ENCODE results near the gene CNTN4.

Gene CNTN4

DNA sequence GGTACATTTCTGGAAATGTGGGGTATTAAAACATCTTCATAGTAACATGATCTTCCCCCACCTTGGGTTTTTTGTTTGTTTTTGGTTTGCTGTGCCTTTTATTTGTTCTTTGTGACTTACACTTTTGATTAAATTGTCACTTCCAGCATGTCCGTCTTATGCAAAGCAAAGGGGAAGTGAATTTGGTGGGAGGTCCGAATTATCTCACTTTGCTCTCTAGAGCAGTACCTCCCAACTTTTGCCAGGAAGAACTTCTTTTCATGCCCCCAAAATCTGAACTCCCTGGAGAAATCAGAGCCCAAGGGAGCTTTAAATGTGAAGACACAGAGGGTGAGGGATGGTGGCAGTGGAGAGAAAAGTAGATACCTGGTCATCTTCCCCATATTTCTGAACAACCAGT is 838.4 kb downstream of the CNTN4 start:
- no peaks in the 10 kb centered on the region for H3K9me3 ChIP-seq (ENCODE audit: severe bottlenecking)
- TF ChIP-seq, protein P1, sequence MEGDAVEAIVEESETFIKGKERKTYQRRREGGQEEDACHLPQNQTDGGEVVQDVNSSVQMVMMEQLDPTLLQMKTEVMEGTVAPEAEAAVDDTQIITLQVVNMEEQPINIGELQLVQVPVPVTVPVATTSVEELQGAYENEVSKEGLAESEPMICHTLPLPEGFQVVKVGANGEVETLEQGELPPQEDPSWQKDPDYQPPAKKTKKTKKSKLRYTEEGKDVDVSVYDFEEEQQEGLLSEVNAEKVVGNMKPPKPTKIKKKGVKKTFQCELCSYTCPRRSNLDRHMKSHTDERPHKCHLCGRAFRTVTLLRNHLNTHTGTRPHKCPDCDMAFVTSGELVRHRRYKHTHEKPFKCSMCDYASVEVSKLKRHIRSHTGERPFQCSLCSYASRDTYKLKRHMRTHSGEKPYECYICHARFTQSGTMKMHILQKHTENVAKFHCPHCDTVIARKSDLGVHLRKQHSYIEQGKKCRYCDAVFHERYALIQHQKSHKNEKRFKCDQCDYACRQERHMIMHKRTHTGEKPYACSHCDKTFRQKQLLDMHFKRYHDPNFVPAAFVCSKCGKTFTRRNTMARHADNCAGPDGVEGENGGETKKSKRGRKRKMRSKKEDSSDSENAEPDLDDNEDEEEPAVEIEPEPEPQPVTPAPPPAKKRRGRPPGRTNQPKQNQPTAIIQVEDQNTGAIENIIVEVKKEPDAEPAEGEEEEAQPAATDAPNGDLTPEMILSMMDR (IDR thresholded peaks at IDR 0.05; ENCODE audit: low read depth, low read length), result no peak
- no peaks in the 10 kb centered on the region for H3K27me3 ChIP-seq (ENCODE audit: insufficient read depth, low read depth, severe bottlenecking)
- no peak overlapping the region for H3K27ac ChIP-seq
- H3K4me3 ChIP-seq (ENCODE audit: low read depth, low read length), result no peak overlapping the region
- DNase-seq, result no peak
- H3K36me3 ChIP-seq, result no peaks in the 10 kb centered on the region

DNA sequence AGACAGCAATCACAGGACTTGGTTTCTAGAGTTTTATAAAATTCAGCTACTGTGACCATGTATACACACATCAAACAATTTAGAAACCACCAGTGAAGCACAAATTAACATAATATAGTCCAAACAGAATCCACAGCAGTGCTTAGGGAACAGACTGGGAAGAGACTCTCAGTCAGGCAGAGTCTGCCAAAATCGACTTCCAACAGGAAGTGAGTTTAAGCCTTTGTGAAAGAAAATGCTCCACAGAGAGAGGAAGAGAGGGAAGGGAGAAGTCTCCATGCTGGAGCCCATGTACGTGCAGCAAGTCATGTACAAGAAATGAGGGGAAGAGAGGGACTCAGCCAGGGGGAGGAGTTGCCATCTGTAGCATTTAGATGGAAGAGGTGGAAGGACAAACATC is 838.9 kb downstream of the CNTN4 start:
- TF ChIP-seq, protein P1 (IDR thresholded peaks at IDR 0.05; ENCODE audit: low read depth, low read length), result no peak
- Histone ChIP-seq H3K27me3 (ENCODE audit: insufficient read depth, low read depth, severe bottlenecking) (no peaks in the 10 kb centered on the region), H3K9me3 (ENCODE audit: severe bottlenecking) (no peaks in the 10 kb centered on the region), H3K4me3 (ENCODE audit: low read depth, low read length) (no peak overlapping the region), H3K27ac (no peak overlapping the region), H3K36me3 (no peaks in the 10 kb centered on the region)
- no peak for DNase-seq

DNA sequence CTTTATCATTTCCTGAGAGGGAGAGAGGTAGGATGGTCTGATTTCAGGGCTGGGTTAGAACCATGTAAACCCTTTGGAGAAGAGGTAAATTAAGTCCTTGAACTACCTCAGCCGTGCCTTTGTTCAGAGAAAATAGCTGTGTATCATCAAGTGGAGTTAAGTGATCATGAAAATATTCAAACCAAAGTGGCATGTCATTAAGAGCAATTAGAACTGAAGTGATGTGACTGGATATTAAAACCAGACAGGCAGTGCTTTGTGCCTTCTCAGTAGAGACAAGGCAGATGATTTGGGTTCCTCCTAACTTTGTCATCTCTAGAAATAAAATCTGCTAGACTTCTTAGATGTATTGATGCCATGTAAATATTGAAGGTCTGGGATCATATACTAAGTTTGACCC is 840.0 kb downstream of the CNTN4 start:
- Histone ChIP-seq H3K4me3 (ENCODE audit: low read depth, low read length) (no peak overlapping the region), H3K36me3 (no peaks in the 10 kb centered on the region), H3K9me3 (ENCODE audit: severe bottlenecking) (no peaks in the 10 kb centered on the region), H3K27me3 (ENCODE audit: insufficient read depth, low read depth, severe bottlenecking) (no peaks in the 10 kb centered on the region), H3K27ac (no peak overlapping the region)
- DNase-seq, result no peak
- TF ChIP-seq, protein P1 (IDR thresholded peaks at IDR 0.05; ENCODE audit: low read depth, low read length), result no peak

DNA sequence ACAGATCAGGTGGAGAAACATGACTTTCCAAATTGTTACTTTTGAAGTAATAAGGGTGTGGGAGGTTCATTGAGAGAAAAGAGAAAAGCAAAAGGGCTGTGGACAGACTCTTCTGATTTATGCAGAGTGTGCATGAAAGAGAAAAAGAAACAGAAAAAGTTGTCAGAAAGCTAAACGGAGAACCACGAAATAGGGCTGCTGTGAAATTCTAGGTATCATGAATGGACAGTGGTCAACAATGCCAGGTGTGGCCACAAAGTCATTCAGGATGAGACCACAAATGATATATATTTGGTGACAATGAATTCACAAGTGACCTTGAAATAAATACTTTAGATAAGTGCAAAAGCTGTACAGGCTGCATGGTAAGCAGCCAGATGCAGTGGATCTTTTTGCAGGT is 841.4 kb downstream of the CNTN4 start:
- TF ChIP-seq, protein P1 (IDR thresholded peaks at IDR 0.05; ENCODE audit: low read depth, low read length), result no peak
- H3K27ac ChIP-seq, result no peak overlapping the region
- H3K4me3 ChIP-seq (ENCODE audit: low read depth, low read length), result no peak overlapping the region
- H3K27me3 ChIP-seq (ENCODE audit: insufficient read depth, low read depth, severe bottlenecking), result no peaks in the 10 kb centered on the region
- no peaks in the 10 kb centered on the region for H3K36me3 ChIP-seq
- H3K9me3 ChIP-seq (ENCODE audit: severe bottlenecking), result no peaks in the 10 kb centered on the region
- DNase-seq, result no peak

DNA sequence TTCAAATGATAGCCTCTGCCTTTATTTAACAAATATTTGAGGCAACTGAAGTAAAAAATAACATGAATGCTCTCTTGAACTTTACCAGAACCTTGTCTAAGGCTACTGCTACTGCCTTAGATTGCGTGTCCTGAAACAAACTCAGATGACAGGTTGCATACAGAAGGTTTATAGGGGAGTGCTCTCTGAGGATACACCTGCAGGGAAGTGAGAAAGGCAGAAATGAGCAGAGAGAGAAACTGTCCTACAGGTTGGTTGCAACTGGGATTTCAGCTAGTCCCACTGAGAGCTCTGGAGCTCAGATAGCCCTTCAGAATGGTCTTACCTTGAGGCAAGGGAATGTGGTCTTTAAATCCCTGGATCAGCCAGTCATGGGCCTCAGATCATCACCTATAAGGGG is 846.0 kb downstream of the CNTN4 start:
- TF ChIP-seq, protein P1 (IDR thresholded peaks at IDR 0.05; ENCODE audit: low read depth, low read length), result no peak

DNA sequence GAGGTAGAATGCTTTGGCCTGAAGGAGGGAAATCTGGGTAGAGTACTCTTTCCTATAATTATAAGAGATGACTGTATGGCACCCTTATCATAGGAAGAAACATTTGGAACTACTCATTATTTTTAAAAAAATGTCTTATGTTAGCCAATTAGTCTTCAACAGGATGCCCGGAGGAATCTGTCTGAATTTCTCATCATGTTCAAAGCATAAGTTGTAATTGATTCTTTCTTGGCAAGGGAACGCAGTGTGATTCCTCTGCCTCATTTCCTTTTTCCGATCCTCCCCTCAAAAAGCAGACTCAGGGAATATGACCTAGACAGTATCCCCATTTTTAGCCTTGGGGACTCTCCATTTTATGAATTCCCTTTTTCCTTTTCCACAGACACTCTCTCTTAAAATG is 846.5 kb downstream of the CNTN4 start:
- TF ChIP-seq, protein P1 (IDR thresholded peaks at IDR 0.05; ENCODE audit: low read depth, low read length), result no peak

More for the DNA sequence above, 846.0 kb downstream of the CNTN4 start:
- Histone ChIP-seq H3K27me3 (ENCODE audit: insufficient read depth, low read depth, severe bottlenecking) (no peaks in the 10 kb centered on the region), H3K9me3 (ENCODE audit: severe bottlenecking) (no peaks in the 10 kb centered on the region), H3K36me3 (no peaks in the 10 kb centered on the region), H3K27ac (no peak overlapping the region), H3K4me3 (ENCODE audit: low read depth, low read length) (no peak overlapping the region)
- no peak for DNase-seq

More for the DNA sequence above, 846.5 kb downstream of the CNTN4 start:
- Histone ChIP-seq H3K27me3 (ENCODE audit: insufficient read depth, low read depth, severe bottlenecking) (no peaks in the 10 kb centered on the region), H3K27ac (no peak overlapping the region), H3K9me3 (ENCODE audit: severe bottlenecking) (no peaks in the 10 kb centered on the region), H3K36me3 (no peaks in the 10 kb centered on the region), H3K4me3 (ENCODE audit: low read depth, low read length) (no peak overlapping the region)
- no peak for DNase-seq
